Measurements from ENCODE around the gene SH3PXD2A. TPM values are rescaled to one million over a fixed set of nuclear protein-coding genes. Genes with fewer than 3 reads are reported as not detected.
A peak's percentile ranks its signal among the peaks of the same experiment; 100 is the strongest.

The SH3PXD2A gene
- total and polyA plus RNA-seq, 9 of the 15 experiments (the other 6 are each of a cell fraction or from before 2014, with no cell fraction given), result 0.41 to 9.3 (median 2.5) TPM

DNA sequence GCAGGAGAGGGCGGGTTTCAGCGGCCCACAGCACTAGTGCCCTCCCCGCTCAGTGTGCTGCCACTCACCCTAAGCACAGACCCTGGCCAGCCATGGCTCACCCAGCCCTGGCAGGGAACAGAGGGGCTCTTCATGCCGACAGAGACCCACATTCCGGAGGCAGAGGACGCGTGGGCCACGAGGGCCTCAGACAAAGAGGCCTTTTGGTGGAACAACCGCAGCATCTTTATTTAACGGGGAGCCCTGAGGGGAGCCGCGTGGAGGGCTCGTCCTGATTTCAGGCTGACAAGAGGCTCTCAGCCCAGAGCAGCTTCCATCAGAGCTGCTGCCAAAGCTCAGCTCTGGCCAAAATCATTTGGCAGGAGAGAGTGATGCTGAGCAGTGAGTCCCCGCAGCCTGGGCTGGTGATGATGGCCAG is 127.8 kb downstream of the SH3PXD2A start:
- ATAC-seq (no peak), DNase-seq (ENCODE audit: extremely low read depth in 1 of 4, low spot score in 3 of 4) (no peak), FAIRE-seq (no peak)
- H3K9me3 ChIP-seq (replicated peaks; ENCODE audit: control insufficient read depth, insufficient read depth, low read depth, low read length), result no peaks in the 10 kb centered on the region
- H4K20me1 ChIP-seq (replicated peaks; ENCODE audit: control insufficient read depth, insufficient read depth, low read length), result no peaks in the 10 kb centered on the region
- no peak overlapping the region for H3K4me3 ChIP-seq
- no TSS peak for BruUV-seq (replicated peaks)
- H3K4me1 ChIP-seq (replicated peaks in 1 of 2; ENCODE audit: control insufficient read depth in 2 of 2, insufficient read depth in 2 of 2, low read length in 2 of 2), result peaks cover 0 to 5% of the 10 kb centered on the region in 2 experiments; a peak in 1 of 5 replicates
- H3K9me1 ChIP-seq (ENCODE audit: control insufficient read depth, insufficient read depth, low read length), result no peaks in the 10 kb centered on the region
- no peak overlapping the region for H2AFZ ChIP-seq (ENCODE audit: low read depth, low read length)
- peaks cover 17 to 48% of the 10 kb centered on the region in 2 experiments for H3K27me3 ChIP-seq (ENCODE audit: control insufficient read depth in 2 of 2, insufficient read depth in 2 of 2, low read length in 2 of 2)
- no peak overlapping the region for H3K27ac ChIP-seq (ENCODE audit: extremely low read depth, low read depth, low read length)
- in situ Hi-C loops (cut with MboI) (no loop called here), intact Hi-C loops (cut with micrococcal nuclease) (no loop called here)
- H3K79me2 ChIP-seq (ENCODE audit: control insufficient read depth, insufficient read depth, low read length), result no peaks in the 10 kb centered on the region
- POLR2A ChIA-PET, result interaction anchor here (0.6 kb wide), 1 partner anchor 10 kb away, joined by 3 read pairs; no protein-coding TSS in a partner anchor
- no peak overlapping the region for H3K4me2 ChIP-seq (ENCODE audit: insufficient read depth, low read length)
- TF ChIP-seq ZNF282 (CRISPR knock-in tag; IDR thresholded peaks at IDR 0.05) (no peak), CREBBP (IDR thresholded peaks at IDR 0.05; ENCODE audit: low read depth, low read length) (no peak), ZNF121 (CRISPR knock-in tag; conservative IDR thresholded peaks at IDR 0.05) (no peak), ZNF584 (CRISPR knock-in tag; IDR thresholded peaks at IDR 0.05; ENCODE audit: low read depth) (no peak)
- WGBS (ENCODE audit: insufficient coverage, low coverage, missing lambda C conversion rate), result 11% methylated on average over 9 of the region's 14 CpGs
- no peaks in the 10 kb centered on the region for H3K36me3 ChIP-seq (ENCODE audit: control insufficient read depth, insufficient read depth, low read length)
- no peak overlapping the region for H3K9ac ChIP-seq (ENCODE audit: insufficient read depth in 1 of 2, low read depth in 2 of 2, low read length in 2 of 2)
- CTCF ChIA-PET (ENCODE audit: low intra/inter-chr PET ratio), result no interaction called here

DNA sequence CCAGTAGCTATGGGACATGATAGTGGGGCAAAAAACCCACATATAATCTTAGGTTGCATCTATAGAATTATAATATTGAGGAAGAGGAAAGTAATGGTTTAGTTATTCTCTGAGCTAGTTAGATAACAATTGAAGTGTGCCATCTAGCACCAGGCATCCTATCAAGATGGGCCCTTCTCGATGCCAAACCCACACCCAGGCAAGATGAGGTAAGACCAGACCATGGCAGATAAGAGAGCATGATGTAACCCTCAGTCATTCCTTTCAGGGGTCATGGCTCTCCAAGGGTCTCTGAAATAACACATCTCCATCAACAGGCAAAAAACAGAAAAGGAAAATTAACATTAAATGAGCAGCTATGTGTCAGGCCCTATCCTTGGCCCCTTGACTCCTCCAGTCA is 128.7 kb downstream of the SH3PXD2A start:
- Histone ChIP-seq H3K4me2 (ENCODE audit: insufficient read depth, low read length) (no peak overlapping the region), H3K27ac (ENCODE audit: extremely low read depth, low read depth, low read length) (no peak overlapping the region), H3K4me1 (replicated peaks in 1 of 2; ENCODE audit: control insufficient read depth in 2 of 2, insufficient read depth in 2 of 2, low read length in 2 of 2) (peaks cover 0 to 5% of the 10 kb centered on the region in 2 experiments; a peak in 1 of 5 replicates), H3K9ac (ENCODE audit: insufficient read depth in 1 of 2, low read depth in 2 of 2, low read length in 2 of 2) (no peak overlapping the region), H3K9me3 (replicated peaks; ENCODE audit: control insufficient read depth, insufficient read depth, low read depth, low read length) (no peaks in the 10 kb centered on the region), H3K9me1 (ENCODE audit: control insufficient read depth, insufficient read depth, low read length) (no peaks in the 10 kb centered on the region), H3K4me3 (no peak overlapping the region), H3K79me2 (ENCODE audit: control insufficient read depth, insufficient read depth, low read length) (no peaks in the 10 kb centered on the region), H2AFZ (ENCODE audit: low read depth, low read length) (no peak overlapping the region), H3K27me3 (ENCODE audit: control insufficient read depth in 2 of 2, insufficient read depth in 2 of 2, low read length in 2 of 2) (peaks cover 17 to 49% of the 10 kb centered on the region in 2 experiments), H4K20me1 (replicated peaks; ENCODE audit: control insufficient read depth, insufficient read depth, low read length) (no peaks in the 10 kb centered on the region), H3K36me3 (ENCODE audit: control insufficient read depth, insufficient read depth, low read length) (no peaks in the 10 kb centered on the region)
- DNase-seq (ENCODE audit: extremely low read depth in 1 of 4, low spot score in 3 of 4), result no peak
- TF ChIP-seq SREBF1 (IDR thresholded peaks at IDR 0.05; ENCODE audit: borderline replicate concordance, low read depth, low read length) (no peak), CEBPG (CRISPR knock-in tag; IDR thresholded peaks at IDR 0.05) (no peak), CEBPG (tag; conservative IDR thresholded peaks at IDR 0.05 in 1 of 2, IDR thresholded peaks at IDR 0.05 in 1 of 2) (0 out of 4 replicates have a peak, but pooled peaks of 1 of the 2 experiments have one; percentile 24), TRIM24 (IDR thresholded peaks at IDR 0.05) (peak in 1 of 2 experiments; percentile 42; a peak in 1 of 4 replicates)
- TF ChIP-seq, protein P1, sequence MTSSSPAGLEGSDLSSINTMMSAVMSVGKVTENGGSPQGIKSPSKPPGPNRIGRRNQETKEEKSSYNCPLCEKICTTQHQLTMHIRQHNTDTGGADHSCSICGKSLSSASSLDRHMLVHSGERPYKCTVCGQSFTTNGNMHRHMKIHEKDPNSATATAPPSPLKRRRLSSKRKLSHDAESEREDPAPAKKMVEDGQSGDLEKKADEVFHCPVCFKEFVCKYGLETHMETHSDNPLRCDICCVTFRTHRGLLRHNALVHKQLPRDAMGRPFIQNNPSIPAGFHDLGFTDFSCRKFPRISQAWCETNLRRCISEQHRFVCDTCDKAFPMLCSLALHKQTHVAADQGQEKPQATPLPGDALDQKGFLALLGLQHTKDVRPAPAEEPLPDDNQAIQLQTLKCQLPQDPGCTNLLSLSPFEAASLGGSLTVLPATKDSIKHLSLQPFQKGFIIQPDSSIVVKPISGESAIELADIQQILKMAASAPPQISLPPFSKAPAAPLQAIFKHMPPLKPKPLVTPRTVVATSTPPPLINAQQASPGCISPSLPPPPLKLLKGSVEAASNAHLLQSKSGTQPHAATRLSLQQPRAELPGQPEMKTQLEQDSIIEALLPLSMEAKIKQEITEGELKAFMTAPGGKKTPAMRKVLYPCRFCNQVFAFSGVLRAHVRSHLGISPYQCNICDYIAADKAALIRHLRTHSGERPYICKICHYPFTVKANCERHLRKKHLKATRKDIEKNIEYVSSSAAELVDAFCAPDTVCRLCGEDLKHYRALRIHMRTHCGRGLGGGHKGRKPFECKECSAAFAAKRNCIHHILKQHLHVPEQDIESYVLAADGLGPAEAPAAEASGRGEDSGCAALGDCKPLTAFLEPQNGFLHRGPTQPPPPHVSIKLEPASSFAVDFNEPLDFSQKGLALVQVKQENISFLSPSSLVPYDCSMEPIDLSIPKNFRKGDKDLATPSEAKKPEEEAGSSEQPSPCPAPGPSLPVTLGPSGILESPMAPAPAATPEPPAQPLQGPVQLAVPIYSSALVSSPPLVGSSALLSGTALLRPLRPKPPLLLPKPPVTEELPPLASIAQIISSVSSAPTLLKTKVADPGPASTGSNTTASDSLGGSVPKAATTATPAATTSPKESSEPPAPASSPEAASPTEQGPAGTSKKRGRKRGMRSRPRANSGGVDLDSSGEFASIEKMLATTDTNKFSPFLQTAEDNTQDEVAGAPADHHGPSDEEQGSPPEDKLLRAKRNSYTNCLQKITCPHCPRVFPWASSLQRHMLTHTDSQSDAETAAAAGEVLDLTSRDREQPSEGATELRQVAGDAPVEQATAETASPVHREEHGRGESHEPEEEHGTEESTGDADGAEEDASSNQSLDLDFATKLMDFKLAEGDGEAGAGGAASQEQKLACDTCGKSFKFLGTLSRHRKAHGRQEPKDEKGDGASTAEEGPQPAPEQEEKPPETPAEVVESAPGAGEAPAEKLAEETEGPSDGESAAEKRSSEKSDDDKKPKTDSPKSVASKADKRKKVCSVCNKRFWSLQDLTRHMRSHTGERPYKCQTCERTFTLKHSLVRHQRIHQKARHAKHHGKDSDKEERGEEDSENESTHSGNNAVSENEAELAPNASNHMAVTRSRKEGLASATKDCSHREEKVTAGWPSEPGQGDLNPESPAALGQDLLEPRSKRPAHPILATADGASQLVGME (CRISPR knock-in tag; IDR thresholded peaks at IDR 0.05), result no peak
- POLR2A ChIA-PET, result interaction anchor here (0.7 kb wide), 1 partner anchor 109 kb away, joined by 3 read pairs; no protein-coding TSS in a partner anchor
- BruUV-seq (replicated peaks), result no TSS peak
- no peak for ATAC-seq
- in situ Hi-C loops (cut with MboI), result no loop called here
- FAIRE-seq, result no peak
- no CpG with 5 or more reads among the region's 1 CpG for WGBS (ENCODE audit: insufficient coverage, low coverage, missing lambda C conversion rate)
- intact Hi-C loops (cut with micrococcal nuclease), result no loop called here
- CTCF ChIA-PET (ENCODE audit: low intra/inter-chr PET ratio), result no interaction called here

Data from K562 (cell line).